SU-DHL-6 (cell line): Measurements from ENCODE around the gene ATP2B2.

Experiments used
- CTCF ChIP-seq: fragments of 200-600 bp; sonication (generic); IDR thresholded peaks from one replicate; pipeline ENCODE4 v1.5.1; 2017; ENCODE audit warnings: antibody characterized with exemption, mild to moderate bottlenecking, low read length, moderate library complexity; ENCODE audit not compliant: insufficient read depth, poor library complexity, severe bottlenecking
- EZH2phosphoT487 ChIP-seq: fragments of 200-600 bp; sonication (generic), shearing (Covaris generic); conservative IDR thresholded peaks from 2 replicates; pipeline ENCODE4 v1.6.1; 2018; ENCODE audit warnings: mild to moderate bottlenecking, antibody characterized with exemption, low read length, moderate library complexity, mixed read lengths

- TF ChIP-seq CTCF = peak; percentile 45
- TF ChIP-seq EZH2phosphoT487 = no peak
Observed at GRCh38 chr3:10322352-10322710, 183.1 kb downstream of the ATP2B2 start.
